GM12878 (cell line): ENCODE measurements around the gene C7orf33. TPM values are rescaled to one million over a fixed set of nuclear protein-coding genes. Genes with fewer than 3 reads are reported as not detected.

Experiments used
- ASH2L ChIP-seq: fragments of 300-600, 200-600 bp; sonication (generic); IDR thresholded peaks from 2 replicates; pipeline ENCODE4 v1.6.1; 2017; ENCODE audit warnings: low read depth, mild to moderate bottlenecking, borderline replicate concordance
- BACH1 ChIP-seq: fragments of 450-650 bp; IDR thresholded peaks from 2 replicates; pipeline ENCODE4 v1.6.1; 2017; ENCODE audit warnings: mild to moderate bottlenecking, borderline replicate concordance
- GABPA ChIP-seq: IDR thresholded peaks from 2 replicates; pipeline ENCODE4 v1.6.1; 2014; ENCODE audit warnings: antibody characterized with exemption, low read depth, mild to moderate bottlenecking, inconsistent platforms
- GATAD2B ChIP-seq: fragments of 450-650 bp; conservative IDR thresholded peaks from 2 replicates; pipeline ENCODE4 v1.6.1; 2017; ENCODE audit warnings: low read depth, mild to moderate bottlenecking, moderate library complexity
- IKZF1 ChIP-seq: fragments of 450-650 bp; conservative IDR thresholded peaks from 2 replicates; pipeline ENCODE4 v1.6.1; 2017; ENCODE audit warnings: antibody characterized with exemption, mild to moderate bottlenecking
- KAT2A ChIP-seq: conservative IDR thresholded peaks from 2 replicates; pipeline ENCODE4 v1.6.1; 2011; ENCODE audit warnings: low read depth, low read length; ENCODE audit not compliant: control insufficient read depth
- MEF2B ChIP-seq: fragments of 450-650 bp; IDR thresholded peaks from 2 replicates; pipeline ENCODE4 v1.6.1; 2018; ENCODE audit warnings: mild to moderate bottlenecking, moderate library complexity; ENCODE audit not compliant: partially characterized antibody, poor library complexity, severe bottlenecking
- MTA3 ChIP-seq: IDR thresholded peaks from 2 replicates; pipeline ENCODE4 v1.6.1; 2012; ENCODE audit warnings: low read length, inconsistent platforms, borderline replicate concordance
- NRF1 ChIP-seq: conservative IDR thresholded peaks from 2 replicates; pipeline ENCODE4 v1.6.1; 2011; ENCODE audit warnings: mild to moderate bottlenecking, low read depth, low read length, improper control_type of control experiment
- PAX5 ChIP-seq: IDR thresholded peaks from 2 replicates; pipeline ENCODE4 v1.6.1; 2011; ENCODE audit warnings: low read depth, low read length, borderline replicate concordance
- POLR2AphosphoS2 ChIP-seq: IDR thresholded peaks from 2 replicates; pipeline ENCODE4 v1.6.1; 2011; ENCODE audit warnings: low read depth, mild to moderate bottlenecking, low read length, improper control_type of control experiment, moderate library complexity
- RAD21 ChIP-seq: IDR thresholded peaks from 2 replicates; pipeline ENCODE4 v1.6.1; 2011; ENCODE audit warnings: mild to moderate bottlenecking, low read depth, low read length, moderate library complexity; ENCODE audit not compliant: insufficient read depth
- RB1 ChIP-seq: fragments of 450-650 bp; formaldehyde crosslinking; IDR thresholded peaks from 2 replicates; pipeline ENCODE4 v1.6.1; 2017; ENCODE audit warnings: mild to moderate bottlenecking, borderline replicate concordance
- SMC3 ChIP-seq: IDR thresholded peaks from 2 replicates; pipeline ENCODE4 v1.6.1; 2011; ENCODE audit warnings: low read length, improper control_type of control experiment, borderline replicate concordance
- SREBF1 ChIP-seq: IDR thresholded peaks from 2 replicates; pipeline ENCODE4 v1.6.1; 2012; ENCODE audit warnings: mild to moderate bottlenecking, low read length
- STAT3 ChIP-seq: IDR thresholded peaks from 2 replicates; pipeline ENCODE4 v1.6.1; 2011; ENCODE audit warnings: low read depth, low read length, improper control_type of control experiment
- TCF7 ChIP-seq: IDR thresholded peaks from 2 replicates; pipeline ENCODE4 v1.6.1; 2014; ENCODE audit warnings: antibody characterized with exemption, borderline replicate concordance
- ZNF217 ChIP-seq: fragments of 450-650 bp; IDR thresholded peaks from 2 replicates; pipeline ENCODE4 v1.6.1; 2017; ENCODE audit warnings: antibody characterized with exemption, mild to moderate bottlenecking
- polyA plus RNA-seq, 11 experiments: library from polyadenylated mRNA; depleted of rRNA in 4 of 11; unstranded in 6 of 11; stranded (reverse) in 5 of 11; fragments of >200 nt; fragmentation: Nextera tagmentation in 4 of 11; fragmentation: Illumina TruSeq in 1 of 11; extraction: Ambion mirVana in 4 of 11; extraction: Trizol in 1 of 11; gene quantifications; 1 replicate in 1 of 11; 2 replicates in 10 of 11; pipeline versions ENCODE4 v1.2.1 to v1.2.3, GENCODE V29; 2011 to 2016; ENCODE audit warnings: inconsistent platforms in 2 of 11, missing spikeins in 2 of 11, low read depth in 1 of 11
- total RNA-seq, 4 experiments: library from RNA; depleted of rRNA in 3 of 4; stranded (reverse); fragments of >200 nt in 3 of 4; fragmentation: Illumina TruSeq in 1 of 4; extraction: Trizol in 1 of 4; gene quantifications; 2 replicates each; pipeline versions ENCODE4 v1.2.1 to v1.2.3, GENCODE V29; 2013 to 2021
- TF ChIP-seq, protein P1 (sequence below): IDR thresholded peaks from 2 replicates; pipeline ENCODE4 v1.6.1; 2011; ENCODE audit warnings: low read depth, low read length, improper control_type of control experiment, borderline replicate concordance
- TF ChIP-seq, protein P2 (sequence below), 3 experiments: IDR thresholded peaks in 2 of 3; conservative IDR thresholded peaks in 1 of 3; 2 replicates each; pipeline ENCODE4 v1.5.1; 2011; ENCODE audit warnings: low read depth in 3 of 3, low read length in 3 of 3, mild to moderate bottlenecking in 3 of 3, control low read depth in 2 of 3, moderate library complexity in 2 of 3, inconsistent platforms in 1 of 3, mixed read lengths in 1 of 3; ENCODE audit not compliant: control insufficient read depth in 2 of 3, insufficient read depth in 1 of 3; ENCODE audit errors: extremely low read depth in 1 of 3

Gene C7orf33
- total and polyA plus RNA-seq, 10 of the 15 experiments (the other 5 are each of a cell fraction or from before 2014, with no cell fraction given): not detected

DNA sequence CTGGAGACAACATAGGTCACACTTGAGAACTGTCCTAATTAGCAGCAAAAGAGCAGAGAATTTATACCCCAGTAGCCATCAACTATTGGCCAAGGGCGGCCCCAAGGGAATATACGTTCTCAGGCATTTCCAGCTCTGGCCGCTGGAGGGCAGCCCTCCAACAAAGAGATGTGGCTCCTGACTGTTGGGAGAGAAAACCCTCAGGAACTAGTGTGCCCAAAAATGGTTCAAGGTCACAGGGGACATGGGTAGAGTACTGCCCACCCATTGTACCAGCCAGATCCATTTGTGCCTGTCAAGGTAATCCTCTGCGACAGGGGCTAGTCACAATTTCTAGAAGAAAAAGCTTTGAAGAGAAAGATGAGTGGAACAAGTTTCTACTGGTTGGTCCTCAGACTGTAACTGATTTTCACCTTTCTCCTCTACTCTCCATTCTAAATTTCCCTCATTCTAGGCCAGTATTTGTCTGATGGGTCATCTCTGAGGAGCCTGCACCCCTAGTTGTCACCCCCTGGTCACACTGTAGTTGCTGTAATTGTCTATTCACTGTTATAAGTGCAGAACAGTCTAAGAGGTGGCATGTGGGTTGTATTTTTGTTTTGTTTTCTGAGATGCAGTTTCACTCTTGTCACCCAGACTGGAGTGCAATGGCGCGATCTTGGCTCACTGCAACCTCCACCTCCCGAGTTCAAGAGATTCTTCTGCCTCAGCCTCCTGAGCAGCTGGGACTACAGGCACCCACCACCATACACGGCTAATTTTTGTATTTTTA, 14.7 kb upstream of the C7orf33 start (continued):
- TF ChIP-seq GABPA (no peak), GATAD2B (0 out of 2 replicates have a peak, but pooled peaks have one; percentile 38), IKZF1 (no peak), NRF1 (no peak), MEF2B (peak; percentile 98), BACH1 (no peak), POLR2AphosphoS2 (no peak), SMC3 (peak; percentile 90), KAT2A (no peak), SREBF1 (no peak), ASH2L (no peak), TCF7 (no peak), PAX5 (no peak), RAD21 (peak; percentile 85), ZNF217 (no peak), MTA3 (no peak), RB1 (peak; percentile 58; the same call in 1 of the 2 replicates), STAT3 (no peak)
- TF ChIP-seq, protein P1, sequence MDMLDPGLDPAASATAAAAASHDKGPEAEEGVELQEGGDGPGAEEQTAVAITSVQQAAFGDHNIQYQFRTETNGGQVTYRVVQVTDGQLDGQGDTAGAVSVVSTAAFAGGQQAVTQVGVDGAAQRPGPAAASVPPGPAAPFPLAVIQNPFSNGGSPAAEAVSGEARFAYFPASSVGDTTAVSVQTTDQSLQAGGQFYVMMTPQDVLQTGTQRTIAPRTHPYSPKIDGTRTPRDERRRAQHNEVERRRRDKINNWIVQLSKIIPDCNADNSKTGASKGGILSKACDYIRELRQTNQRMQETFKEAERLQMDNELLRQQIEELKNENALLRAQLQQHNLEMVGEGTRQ: no peak
- TF ChIP-seq, protein P2, sequence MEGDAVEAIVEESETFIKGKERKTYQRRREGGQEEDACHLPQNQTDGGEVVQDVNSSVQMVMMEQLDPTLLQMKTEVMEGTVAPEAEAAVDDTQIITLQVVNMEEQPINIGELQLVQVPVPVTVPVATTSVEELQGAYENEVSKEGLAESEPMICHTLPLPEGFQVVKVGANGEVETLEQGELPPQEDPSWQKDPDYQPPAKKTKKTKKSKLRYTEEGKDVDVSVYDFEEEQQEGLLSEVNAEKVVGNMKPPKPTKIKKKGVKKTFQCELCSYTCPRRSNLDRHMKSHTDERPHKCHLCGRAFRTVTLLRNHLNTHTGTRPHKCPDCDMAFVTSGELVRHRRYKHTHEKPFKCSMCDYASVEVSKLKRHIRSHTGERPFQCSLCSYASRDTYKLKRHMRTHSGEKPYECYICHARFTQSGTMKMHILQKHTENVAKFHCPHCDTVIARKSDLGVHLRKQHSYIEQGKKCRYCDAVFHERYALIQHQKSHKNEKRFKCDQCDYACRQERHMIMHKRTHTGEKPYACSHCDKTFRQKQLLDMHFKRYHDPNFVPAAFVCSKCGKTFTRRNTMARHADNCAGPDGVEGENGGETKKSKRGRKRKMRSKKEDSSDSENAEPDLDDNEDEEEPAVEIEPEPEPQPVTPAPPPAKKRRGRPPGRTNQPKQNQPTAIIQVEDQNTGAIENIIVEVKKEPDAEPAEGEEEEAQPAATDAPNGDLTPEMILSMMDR (IDR thresholded peaks at IDR 0.05 in 2 of 3, conservative IDR thresholded peaks at IDR 0.05 in 1 of 3; ENCODE audit: control insufficient read depth in 2 of 3, extremely low read depth in 1 of 3, insufficient read depth in 1 of 3, low read depth in 3 of 3, low read length in 3 of 3): peak; percentile 83 to 86 (median 86)
